Measurements from ENCODE around the gene GMDS.

GMDS gene

DNA sequence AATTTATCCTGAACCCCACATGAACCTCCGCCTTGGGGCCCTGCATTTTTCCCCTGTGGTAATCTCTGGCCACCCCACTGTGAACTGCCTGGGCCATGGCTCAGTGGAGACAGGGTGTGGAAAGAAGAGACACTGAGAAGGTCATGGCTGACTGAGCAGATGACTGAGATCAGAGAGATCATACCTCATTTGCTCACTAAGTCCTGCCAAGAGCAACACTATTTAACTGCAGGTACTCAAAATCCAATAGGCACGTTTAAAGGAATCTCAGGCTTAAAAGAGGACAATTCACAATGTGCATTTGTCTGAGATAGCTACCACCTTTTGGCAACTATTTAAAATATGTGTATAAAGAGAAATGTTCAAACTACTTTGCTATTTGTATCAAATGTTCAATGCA is 305.0 kb downstream of the GMDS start:
- no peak for DNase-seq (ENCODE audit: low spot score)

DNA sequence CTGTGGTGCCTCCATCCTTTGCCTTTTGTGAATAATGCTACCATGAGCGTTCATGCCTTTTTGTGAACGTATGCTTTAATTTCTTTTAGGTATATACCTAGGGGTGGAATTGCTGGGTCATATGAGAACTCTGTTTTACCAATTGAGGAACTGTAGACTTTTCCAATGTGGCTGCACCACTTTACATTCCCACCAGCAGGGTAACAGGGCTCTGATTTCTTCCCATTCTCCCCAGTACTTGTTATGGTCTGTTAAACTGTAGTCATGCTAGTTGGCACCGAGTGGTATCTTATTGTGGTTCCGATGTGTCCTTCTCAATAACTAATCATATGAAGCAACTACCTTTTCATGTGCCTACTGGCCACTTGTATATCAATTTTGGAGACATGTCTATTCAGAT is 312.1 kb downstream of the GMDS start:
- no peak for DNase-seq (ENCODE audit: low spot score)

DNA sequence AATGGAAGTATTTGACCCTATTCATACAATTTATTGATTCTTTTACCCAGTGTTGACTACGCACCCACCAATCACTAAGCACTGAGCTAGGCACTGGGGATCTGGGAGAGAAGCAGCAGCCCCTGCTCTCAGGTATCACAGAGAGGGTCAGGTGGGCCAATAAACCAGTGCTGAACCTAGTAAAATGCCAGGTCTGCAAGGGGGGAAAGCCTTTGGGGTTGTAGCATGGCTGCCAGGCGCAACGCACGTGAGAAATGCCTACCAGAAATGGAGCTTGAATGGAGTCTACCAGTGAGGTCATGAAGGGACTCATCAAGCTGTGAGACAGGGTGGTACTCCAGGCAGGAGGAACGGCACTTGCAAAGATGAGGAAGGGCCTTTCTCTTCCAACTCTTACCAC is 313.6 kb downstream of the GMDS start:
- DNase-seq (ENCODE audit: low spot score), result no peak

DNA sequence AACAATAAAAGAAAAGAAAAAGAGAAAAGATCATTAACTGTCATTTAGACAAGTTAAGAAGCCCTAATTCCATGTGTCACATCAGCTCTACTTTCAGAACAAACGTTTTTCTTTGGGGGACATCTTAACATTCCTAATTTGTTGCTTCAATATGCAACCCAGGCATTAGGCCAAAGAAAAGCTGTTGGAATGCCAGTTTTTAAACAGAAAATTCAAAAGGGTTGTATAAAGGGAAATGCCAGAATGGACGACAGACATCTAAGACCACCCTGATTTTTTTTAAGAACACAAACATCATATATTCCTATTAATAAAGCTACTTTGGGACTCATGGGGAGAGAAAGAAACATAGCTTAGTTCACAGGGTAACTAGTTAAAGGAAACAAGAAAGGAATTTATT is 315.0 kb downstream of the GMDS start:
- DNase-seq (ENCODE audit: low spot score), result no peak

DNA sequence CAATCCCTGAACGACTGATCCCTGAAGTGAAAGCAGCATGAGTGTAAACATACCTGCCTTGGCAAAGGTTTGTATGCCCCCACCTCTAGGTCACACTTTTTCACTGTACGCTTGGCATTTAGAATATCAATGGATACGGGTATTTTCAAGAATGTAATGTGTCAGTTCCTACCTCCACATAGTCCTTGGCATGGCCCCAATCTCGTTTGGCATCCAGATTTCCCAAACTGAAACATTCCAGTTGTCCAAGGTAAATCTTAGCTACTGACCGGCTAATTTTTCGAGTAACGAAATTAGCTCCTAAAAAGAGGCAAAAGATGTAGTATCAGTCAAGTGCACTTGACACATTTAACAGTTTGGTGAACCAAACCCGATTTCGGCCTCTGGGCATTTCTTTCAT is 315.5 kb downstream of the GMDS start:
- no peak for DNase-seq (ENCODE audit: low spot score)

- DNase-seq (ENCODE audit: low spot score), result no peak
Measured at GRCh38 chr6:1925743-1926430, 319.5 kb downstream of the GMDS start.

- DNase-seq (ENCODE audit: low spot score), result no peak
Measured at GRCh38 chr6:1923449-1923848, 322.0 kb downstream of the GMDS start.

DNA sequence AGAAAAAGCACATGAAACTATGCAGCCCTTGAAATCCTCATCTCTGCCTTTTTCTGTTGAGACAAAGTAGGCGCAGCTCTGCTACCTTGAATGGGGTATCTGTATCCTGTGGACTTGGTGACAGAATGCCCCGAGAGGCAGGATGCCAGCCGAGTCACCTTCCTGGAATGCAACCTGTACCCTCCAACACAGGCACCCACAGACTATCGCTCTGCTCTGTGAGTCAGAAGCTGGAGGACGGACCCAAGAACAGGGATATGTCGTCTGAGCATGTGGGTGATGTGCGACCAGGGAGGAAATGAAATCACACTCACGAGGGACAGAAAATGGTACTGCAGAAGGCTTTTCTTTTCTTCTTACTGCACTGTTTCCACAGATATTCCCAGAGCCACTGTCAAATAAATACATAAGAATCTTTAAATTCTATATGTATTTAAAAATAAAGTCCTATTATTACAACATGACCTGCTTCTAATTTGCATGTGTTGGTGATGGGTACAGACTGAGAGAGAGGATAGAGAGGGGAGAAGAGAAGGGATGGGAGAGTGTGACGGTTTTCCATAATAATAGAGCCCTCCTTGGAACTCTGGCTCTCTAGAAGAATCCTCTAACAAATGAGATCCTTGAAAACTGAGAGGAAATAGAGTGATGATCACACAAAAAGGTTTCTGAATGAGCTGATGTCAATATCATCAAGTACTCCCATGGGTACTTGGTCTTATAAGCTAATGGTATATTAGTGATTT is 327.6 kb downstream of the GMDS start:
- DNase-seq (ENCODE audit: low spot score), result no peak

DNA sequence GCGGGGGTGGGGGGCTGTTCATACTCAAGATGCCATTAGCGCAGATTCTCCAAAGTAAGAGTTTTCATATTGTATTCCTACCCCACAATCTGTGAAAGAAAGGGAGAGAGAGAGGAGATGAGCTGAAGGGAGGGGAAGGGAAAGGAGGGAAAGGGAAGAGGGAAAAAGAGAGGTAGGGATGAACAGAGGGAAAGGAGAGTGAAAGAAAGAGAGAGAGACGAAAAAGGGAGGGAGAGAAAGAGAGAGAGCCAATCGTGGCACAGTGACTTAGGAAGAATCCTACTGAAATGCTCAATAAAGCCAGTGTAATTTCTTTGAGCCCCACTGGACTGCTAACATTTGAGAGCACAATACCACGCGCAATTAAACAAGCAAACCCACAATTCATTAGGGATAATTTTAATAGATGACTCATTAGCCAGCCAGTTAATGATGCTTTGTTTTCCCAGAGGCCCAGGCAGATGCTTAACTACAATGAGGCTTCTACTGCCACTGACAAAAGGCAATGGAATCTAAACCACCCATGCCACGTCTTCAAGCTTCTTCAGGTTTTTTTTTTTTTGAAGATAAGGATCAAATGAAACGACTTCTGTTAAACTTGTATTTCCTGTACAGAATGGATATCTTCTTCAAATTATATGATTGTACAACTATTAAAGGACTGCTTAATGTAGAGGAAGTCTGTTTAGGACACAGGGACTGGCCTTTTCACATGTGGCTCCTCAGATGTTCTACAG is 328.9 kb downstream of the GMDS start:
- DNase-seq (ENCODE audit: low spot score), result no peak

DNA sequence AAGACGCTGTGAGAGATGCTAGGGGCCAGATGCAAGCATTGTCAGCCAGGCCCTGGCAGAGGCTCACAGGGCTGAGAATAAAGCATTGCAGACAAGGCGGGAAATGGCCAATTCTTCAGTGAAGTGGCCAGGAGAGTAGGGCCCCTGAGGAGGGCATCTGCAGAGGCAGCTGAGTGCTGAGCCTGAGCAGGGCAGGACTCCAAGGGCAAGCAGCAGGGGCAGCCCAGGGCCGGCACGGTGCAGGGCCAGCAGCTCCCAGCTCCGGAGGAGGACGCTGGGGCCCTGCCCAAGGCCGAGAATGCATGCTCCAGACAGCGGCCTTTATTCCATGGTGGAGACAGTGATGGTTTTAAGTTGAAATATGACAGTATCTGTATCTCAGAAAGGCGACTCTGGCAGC is 330.2 kb downstream of the GMDS start:
- peak; percentile 34 for DNase-seq (ENCODE audit: low spot score)

GRCh38 chr6:1913577-1913976 is 331.8 kb downstream of the GMDS start:
- no peak for DNase-seq (ENCODE audit: low spot score)

- DNase-seq (ENCODE audit: low spot score), result no peak
Measured at GRCh38 chr6:1912731-1913130, 332.7 kb downstream of the GMDS start.

DNA sequence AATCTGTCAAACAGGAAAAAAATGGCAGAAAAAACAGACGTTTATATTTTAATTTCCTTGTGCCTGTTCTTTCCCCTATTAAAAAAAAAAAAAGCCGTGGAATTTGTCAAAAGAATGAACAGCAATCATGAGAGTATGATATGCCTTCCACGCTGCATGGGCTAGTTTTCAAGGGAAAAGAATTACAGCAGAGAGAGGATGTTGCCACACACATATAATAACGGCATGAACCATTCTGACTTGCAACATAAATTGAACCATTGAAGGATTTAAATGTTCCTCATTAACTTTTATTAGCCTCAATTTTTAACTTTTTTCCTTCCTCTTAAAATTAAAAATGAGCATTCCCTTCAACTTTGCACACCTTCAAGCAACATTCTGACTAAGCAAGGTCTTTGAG is 333.9 kb downstream of the GMDS start:
- DNase-seq (ENCODE audit: low spot score), result no peak

DNA sequence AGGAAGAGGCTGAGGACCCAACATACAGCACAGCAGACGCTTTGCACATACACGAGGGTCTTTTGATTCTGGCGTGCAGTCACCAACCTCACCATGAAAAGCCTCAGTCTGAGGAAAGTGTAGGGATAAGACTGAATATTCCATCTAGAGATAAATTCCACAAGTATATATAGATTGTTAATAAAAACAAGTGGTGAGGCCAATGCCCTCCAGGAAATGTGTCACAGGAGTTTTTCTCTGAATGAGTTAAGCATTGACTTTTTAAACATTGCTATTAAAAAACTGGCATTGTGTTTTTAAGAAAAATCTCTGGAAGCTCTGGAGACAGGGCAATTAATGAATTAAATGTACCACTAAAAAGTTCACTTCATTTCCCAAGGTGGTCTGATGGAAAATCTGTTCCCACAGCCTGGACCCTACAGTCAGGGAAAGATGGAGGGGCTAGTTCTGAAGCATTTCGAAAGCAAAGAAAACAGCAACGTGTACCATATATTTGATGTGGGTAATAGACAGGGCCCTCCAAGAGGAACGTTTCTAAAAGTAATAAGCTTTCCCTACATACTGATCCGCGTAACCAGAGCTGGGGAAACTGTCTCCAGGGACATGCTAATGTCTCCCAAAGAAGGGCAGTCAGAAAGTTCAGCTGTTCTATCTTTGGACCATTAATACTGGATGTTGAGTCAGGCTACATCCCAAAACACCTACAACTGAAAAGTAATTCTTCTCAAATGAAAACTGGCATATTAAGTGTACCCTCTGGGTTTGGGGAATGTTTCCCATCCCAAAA is 334.6 kb downstream of the GMDS start:
- no peak for DNase-seq (ENCODE audit: low spot score)

DNA sequence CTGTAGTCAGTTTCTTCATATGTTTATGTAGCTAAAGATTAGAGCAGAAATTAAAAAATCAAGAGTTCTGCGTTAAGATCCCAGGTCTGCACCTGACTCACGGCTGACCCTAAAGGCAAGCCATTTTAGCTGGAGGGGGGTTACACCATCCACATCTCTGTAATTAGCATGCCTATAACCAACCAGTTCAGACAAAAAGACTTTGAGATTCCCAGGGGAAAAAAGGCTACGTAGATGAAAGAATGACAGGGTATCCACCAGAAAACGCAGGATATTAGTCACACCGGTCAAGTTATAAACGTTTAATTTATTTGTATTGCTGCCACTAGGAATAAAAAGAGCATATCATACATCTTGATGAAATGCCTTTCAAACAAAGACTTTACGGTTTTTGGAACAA is 336.6 kb downstream of the GMDS start:
- DNase-seq (ENCODE audit: low spot score), result no peak

- DNase-seq (ENCODE audit: low spot score), result no peak
Measured at GRCh38 chr6:1906609-1907008, 338.8 kb downstream of the GMDS start.

GRCh38 chr6:1906014-1906413 is 339.4 kb downstream of the GMDS start:
- DNase-seq (ENCODE audit: low spot score), result no peak

DNA sequence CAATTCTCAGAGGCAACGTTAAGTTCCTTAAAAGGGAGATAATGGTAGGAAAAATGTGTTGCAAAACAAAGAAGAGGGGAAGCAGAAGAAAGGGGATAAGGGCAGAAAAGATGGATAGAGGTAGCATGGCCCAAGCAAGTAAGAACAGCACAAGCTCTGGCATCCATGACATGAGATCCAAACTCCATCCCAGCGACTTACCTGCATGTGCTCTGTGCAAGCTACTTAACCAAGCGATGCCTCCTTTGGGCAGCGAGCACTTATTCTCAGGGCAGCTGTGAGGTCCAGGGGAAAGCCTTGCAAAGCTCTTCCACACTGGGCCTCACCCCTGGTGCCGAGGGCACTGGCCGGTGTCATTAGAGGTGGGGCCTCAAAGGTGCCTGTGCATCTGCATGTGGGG is 340.5 kb downstream of the GMDS start:
- DNase-seq (ENCODE audit: low spot score), result no peak

DNA sequence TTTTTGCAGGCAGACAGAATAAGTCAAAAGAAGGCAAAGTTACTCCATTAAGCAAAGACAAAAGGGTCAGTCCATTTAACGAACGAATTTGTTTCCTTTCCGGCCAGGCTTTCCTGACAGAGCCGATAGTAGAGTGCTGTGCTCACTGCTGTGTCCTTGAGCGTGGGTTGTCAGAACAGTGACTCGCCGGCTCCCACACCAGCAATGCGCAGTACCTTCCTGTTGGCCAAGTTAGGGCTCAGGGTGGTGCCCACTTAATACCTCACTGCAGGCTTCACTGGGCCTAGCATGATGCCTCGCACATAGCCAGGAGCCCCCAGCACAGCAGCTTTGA is 341.0 kb downstream of the GMDS start:
- no peak for DNase-seq (ENCODE audit: low spot score)

DNA sequence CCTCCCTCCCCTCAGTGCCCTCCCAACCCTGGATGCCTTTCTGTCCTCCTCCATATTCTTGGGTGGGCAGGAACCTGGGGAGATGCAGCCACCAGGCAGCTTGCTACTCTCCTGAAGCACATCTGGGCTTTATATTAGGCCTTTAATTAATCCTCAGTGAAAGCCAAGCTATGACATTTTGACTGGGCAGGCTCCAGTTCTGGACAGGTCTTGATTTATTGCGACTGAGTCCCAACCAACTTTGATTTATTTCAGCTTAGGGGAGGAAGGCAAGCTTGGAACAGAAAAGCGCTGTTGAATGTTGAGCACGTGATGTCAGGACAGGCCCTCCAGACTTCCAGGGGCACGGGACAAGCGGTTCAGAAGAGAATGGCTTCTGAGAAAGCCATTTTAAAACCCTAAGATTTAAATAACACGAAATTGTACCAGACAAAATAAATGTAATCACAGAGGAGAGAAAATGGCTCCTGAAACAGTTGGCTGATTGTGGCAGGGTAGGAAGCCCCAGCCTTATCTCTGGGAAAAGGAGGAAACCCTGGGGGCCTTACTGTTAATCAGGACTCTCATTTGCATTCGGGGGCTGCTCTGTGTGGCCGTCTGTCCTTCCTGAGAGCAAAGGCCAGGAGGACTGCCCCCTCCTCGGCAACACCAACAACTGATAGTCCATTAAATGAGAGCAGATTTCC is 341.5 kb downstream of the GMDS start:
- no peak for DNase-seq (ENCODE audit: low spot score)

GRCh38 chr6:1901556-1901955 is 343.8 kb downstream of the GMDS start:
- no peak for DNase-seq (ENCODE audit: low spot score)

GRCh38 chr6:1896897-1897296 is 348.5 kb downstream of the GMDS start:
- DNase-seq (ENCODE audit: low spot score), result no peak

Data from D341Med (cell line).